GM23338 (cell line): ENCODE data around the gene ADD1. TPM values are rescaled to one million over a fixed set of nuclear protein-coding genes. Genes with fewer than 3 reads are reported as not detected.
A peak's percentile ranks its signal among the peaks of the same experiment; 100 is the strongest.

ENCODE experiments used
- ATAC-seq: fragments of 200-7000 bp; cut with Tn5 transposase; 3 replicates; pipeline ENCODE4 v1.9.1; 2020
- DNase-seq: peaks from one replicate; pipeline ENCODE4 v3.0.0-alpha.2; 2015; ENCODE audit warnings: low spot score
- H2AFZ ChIP-seq: fragments of 200-600 bp; sonication (generic); 2 replicates; pipeline ENCODE4 v1.8.0; 2016; ENCODE audit warnings: antibody characterized with exemption, mild to moderate bottlenecking, moderate library complexity
- H3F3A ChIP-seq: fragments of 200-600 bp; sonication (generic); replicated peaks from 2 replicates; pipeline ENCODE4 v1.8.0; 2017; ENCODE audit warnings: antibody characterized with exemption, mixed run types, low read depth
- H3K27ac ChIP-seq: fragments of 200-600 bp; sonication (generic); 2 replicates; pipeline ENCODE4 v1.6.1; 2016; ENCODE audit warnings: low read depth
- H3K27me3 ChIP-seq: fragments of 200-600 bp; sonication (generic); 2 replicates; pipeline ENCODE4 v1.8.0; 2016; ENCODE audit warnings: mild to moderate bottlenecking, mixed run types, moderate library complexity; ENCODE audit not compliant: insufficient read depth
- H3K36me3 ChIP-seq: fragments of 200-600 bp; sonication (generic); 2 replicates; pipeline ENCODE4 v1.8.0; 2016; ENCODE audit warnings: mild to moderate bottlenecking; ENCODE audit not compliant: insufficient read depth
- H3K4me1 ChIP-seq: fragments of 200-600 bp; sonication (generic); 2 replicates; pipeline ENCODE4 v1.8.0; 2016; ENCODE audit warnings: mild to moderate bottlenecking, moderate library complexity; ENCODE audit not compliant: insufficient read depth
- H3K4me2 ChIP-seq: fragments of 200-600 bp; sonication (generic); 2 replicates; pipeline ENCODE4 v1.7.1; 2017; ENCODE audit warnings: mixed run types
- H3K4me3 ChIP-seq: fragments of 200-600 bp; sonication (generic); 2 replicates; pipeline ENCODE4 v1.6.1; 2016; ENCODE audit warnings: mixed run types
- H3K79me2 ChIP-seq: fragments of 200-600 bp; sonication (generic); replicated peaks from 2 replicates; pipeline ENCODE4 v1.8.0; 2017; ENCODE audit warnings: mild to moderate bottlenecking; ENCODE audit not compliant: insufficient read depth
- H3K9me2 ChIP-seq: fragments of 200-600 bp; sonication (generic); 2 replicates; pipeline ENCODE4 v1.8.0; 2017; ENCODE audit not compliant: insufficient read depth
- H4K20me1 ChIP-seq: fragments of 200-600 bp; sonication (generic); replicated peaks from 2 replicates; pipeline ENCODE4 v1.8.0; 2017; ENCODE audit warnings: mild to moderate bottlenecking; ENCODE audit not compliant: insufficient read depth
- H3K27ac Mint-ChIP-seq: 2 replicates; pipeline ENCODE4 v1.8.0; 2020; ENCODE audit warnings: inconsistent platforms, mild to moderate bottlenecking, moderate library complexity, mixed read lengths
- H3K27me3 Mint-ChIP-seq: 3 replicates; pipeline ENCODE4 v1.8.0; 2022; ENCODE audit warnings: low read depth, mild to moderate bottlenecking, moderate library complexity, mixed read lengths, inconsistent platforms; ENCODE audit not compliant: insufficient read depth, poor library complexity
- H3K36me3 Mint-ChIP-seq: 3 replicates; pipeline ENCODE4 v1.8.0; 2021; ENCODE audit warnings: low read depth, mild to moderate bottlenecking, inconsistent platforms, moderate library complexity, mixed read lengths
- H3K4me1 Mint-ChIP-seq: 3 replicates; pipeline ENCODE4 v1.8.0; 2020; ENCODE audit warnings: mild to moderate bottlenecking, inconsistent platforms, mixed read lengths
- H3K4me3 Mint-ChIP-seq: 3 replicates; pipeline ENCODE4 v1.8.0; 2021; ENCODE audit warnings: moderate library complexity, mild to moderate bottlenecking, inconsistent platforms, mixed read lengths
- H3K9me3 Mint-ChIP-seq: 3 replicates; pipeline ENCODE4 v1.8.0; 2020; ENCODE audit warnings: moderate library complexity, mild to moderate bottlenecking, inconsistent platforms, mixed read lengths
- CTCF ChIP-seq, 2 experiments: fragments of 200-600 bp in 1 of 2; sonication (generic) in 1 of 2; conservative IDR thresholded peaks; 2 replicates each; pipeline versions ENCODE4 v1.5.1 to v1.6.1; 2016 to 2017; ENCODE audit warnings: antibody characterized with exemption in 2 of 2, low read depth in 2 of 2, mild to moderate bottlenecking in 2 of 2, moderate library complexity in 1 of 2
- ETS1 ChIP-seq: IDR thresholded peaks from 2 replicates; pipeline ENCODE4 v1.6.1; 2016; ENCODE audit warnings: antibody characterized with exemption
- EZH2 ChIP-seq: fragments of 200-600 bp; sonication (generic); IDR thresholded peaks from one replicate; pipeline ENCODE4 v1.8.0; 2017; ENCODE audit warnings: antibody characterized with exemption, mild to moderate bottlenecking, low read depth; ENCODE audit not compliant: unreplicated experiment
- EZH2phosphoT487 ChIP-seq: fragments of 200-600 bp; sonication (generic); IDR thresholded peaks from one replicate; pipeline ENCODE4 v1.8.1; 2018; ENCODE audit warnings: antibody characterized with exemption; ENCODE audit not compliant: unreplicated experiment
- JUNB ChIP-seq: IDR thresholded peaks from one replicate; pipeline ENCODE4 v1.6.1; 2016; ENCODE audit warnings: antibody characterized with exemption; ENCODE audit not compliant: unreplicated experiment
- NANOG ChIP-seq: IDR thresholded peaks from 2 replicates; pipeline ENCODE4 v1.6.1; 2016; ENCODE audit warnings: antibody characterized with exemption, borderline replicate concordance
- POLR2AphosphoS5 ChIP-seq: IDR thresholded peaks from 2 replicates; pipeline ENCODE4 v1.6.1; 2016; ENCODE audit warnings: antibody characterized with exemption, low read depth
- ZNF331 ChIP-seq: fragments of 250-450 bp; sonication (Bioruptor Pico); IDR thresholded peaks from 2 replicates; pipeline ENCODE4 v1.5.0; 2020; ENCODE audit warnings: low read depth, mild to moderate bottlenecking, moderate library complexity
- ZNF462 ChIP-seq: fragments of 250-450 bp; sonication (Bioruptor Pico); IDR thresholded peaks from 2 replicates; pipeline ENCODE4 v1.5.0; 2020; ENCODE audit warnings: mild to moderate bottlenecking, moderate library complexity
- polyA plus RNA-seq: library from polyadenylated mRNA; unstranded; fragments of >200 nt; fragmentation: Nextera tagmentation; extraction: Ambion mirVana; gene quantifications from 2 replicates; pipeline ENCODE4 v1.2.1, GENCODE V29; 2016
- total RNA-seq: library from RNA; depleted of rRNA; stranded (reverse); fragments of >200 nt; shearing (Covaris generic); gene quantifications from 2 replicates; pipeline ENCODE4 v1.2.3, GENCODE V29; 2014

Gene ADD1
- total and polyA plus RNA-seq, 2 experiments from 2014 or later: 126 to 144 TPM

GRCh38 chr4:2963966-2964471, 120.4 kb downstream of the ADD1 start (continued):
- TF ChIP-seq ZNF462 (CRISPR knock-in tag): no peak
- no peak for TF ChIP-seq EZH2phosphoT487
- TF ChIP-seq CTCF (conservative IDR thresholded peaks at IDR 0.05; ENCODE audit: low read depth in 2 of 2): no peak
- no peak for TF ChIP-seq POLR2AphosphoS5

GRCh38 chr4:2964706-2965258, 121.1 kb downstream of the ADD1 start:
- Histone ChIP-seq H3K4me3 (peak overlapping the region; percentile 76), H3K79me2 (peaks cover 23% of the 10 kb centered on the region), H3K27ac (no peak overlapping the region), H2AFZ (no peak overlapping the region), H4K20me1 (peaks cover 7% of the 10 kb centered on the region; the same call in 1 of the 2 replicates), H3K4me2 (peak overlapping the region; percentile 90), H3F3A (peaks cover 14% of the 10 kb centered on the region), H3K27me3 (peaks cover 11% of the 10 kb centered on the region), H3K9me2 (no peaks in the 10 kb centered on the region), H3K36me3 (no peaks in the 10 kb centered on the region), H3K4me1 (0 out of 2 replicates have a peak, but pooled peaks cover 3% of the 10 kb centered on the region)
- no peak for ATAC-seq
- H3K36me3 Mint-ChIP-seq: peaks cover 10% of the 10 kb centered on the region
- H3K4me1 Mint-ChIP-seq: peaks cover 18% of the 10 kb centered on the region
- DNase-seq: no peak
- H3K27ac Mint-ChIP-seq: no peak overlapping the region
- H3K27me3 Mint-ChIP-seq: peaks cover 10% of the 10 kb centered on the region
- H3K9me3 Mint-ChIP-seq: peaks cover 4% of the 10 kb centered on the region; the same call in 1 of the 3 replicates
- H3K4me3 Mint-ChIP-seq: peak overlapping the region; percentile 89
- TF ChIP-seq EZH2phosphoT487 (no peak), JUNB (no peak), EZH2 (no peak), ETS1 (no peak), NANOG (no peak), CTCF (conservative IDR thresholded peaks at IDR 0.05; ENCODE audit: low read depth in 2 of 2) (no peak), ZNF331 (CRISPR knock-in tag) (no peak)
